Inflammatory macrophage treated with lipopolysaccharide for 4 hours (primary cell): Measurements from ENCODE around the gene CDH11.

Experiments used
- DNase-seq: peaks from one replicate; pipeline ENCODE4 v3.0.0-alpha.2; 2020

CDH11 gene

GRCh38 chr16:65069065-65069464, 52.8 kb downstream of the CDH11 start:
- no peak for DNase-seq

GRCh38 chr16:65068151-65068740, 53.6 kb downstream of the CDH11 start:
- no peak for DNase-seq

GRCh38 chr16:65066651-65067050, 55.2 kb downstream of the CDH11 start:
- DNase-seq: no peak

- no peak for DNase-seq
These were observed 56.8 kb downstream of the CDH11 start for GRCh38 chr16:65065031-65065430.

GRCh38 chr16:65064131-65064530, 57.7 kb downstream of the CDH11 start:
- DNase-seq: no peak

- DNase-seq: no peak
These were observed 58.9 kb downstream of the CDH11 start for GRCh38 chr16:65062736-65063583.

GRCh38 chr16:65061935-65062518, 59.8 kb downstream of the CDH11 start:
- DNase-seq: no peak

- DNase-seq: no peak
These were observed 60.6 kb downstream of the CDH11 start for GRCh38 chr16:65061263-65061662.

GRCh38 chr16:65059406-65059980, 62.4 kb downstream of the CDH11 start:
- DNase-seq: no peak

GRCh38 chr16:65057184-65057583, 64.7 kb downstream of the CDH11 start:
- no peak for DNase-seq

- no peak for DNase-seq
These were observed 67.4 kb downstream of the CDH11 start for GRCh38 chr16:65054457-65054856.

- no peak for DNase-seq
These were observed 72.2 kb downstream of the CDH11 start for GRCh38 chr16:65049679-65050078.

GRCh38 chr16:65045961-65046360, 75.9 kb downstream of the CDH11 start:
- DNase-seq: no peak

- DNase-seq: no peak
These were observed 77.0 kb downstream of the CDH11 start for GRCh38 chr16:65044873-65045272.

GRCh38 chr16:65044026-65044425, 77.8 kb downstream of the CDH11 start:
- no peak for DNase-seq

GRCh38 chr16:65042438-65043365, 79.2 kb downstream of the CDH11 start:
- no peak for DNase-seq

GRCh38 chr16:65041667-65042066, 80.2 kb downstream of the CDH11 start:
- no peak for DNase-seq

- no peak for DNase-seq
These were observed 83.8 kb downstream of the CDH11 start for GRCh38 chr16:65038100-65038499.

- DNase-seq: no peak
These were observed 84.3 kb downstream of the CDH11 start for GRCh38 chr16:65037556-65037955.

GRCh38 chr16:65034915-65035314, 86.9 kb downstream of the CDH11 start:
- no peak for DNase-seq

GRCh38 chr16:65032387-65032786, 89.5 kb downstream of the CDH11 start:
- DNase-seq: no peak

GRCh38 chr16:65024767-65025178, 97.1 kb downstream of the CDH11 start:
- DNase-seq: no peak

GRCh38 chr16:65023802-65024201, 98.1 kb downstream of the CDH11 start:
- DNase-seq: no peak
